ENCODE data around the gene F11R.
"Not testable (repeated sequence)": the region's sequence is repeated elsewhere in the genome, so short reads cannot be mapped to it uniquely, and the experiment has no call there.

The F11R gene

DNA sequence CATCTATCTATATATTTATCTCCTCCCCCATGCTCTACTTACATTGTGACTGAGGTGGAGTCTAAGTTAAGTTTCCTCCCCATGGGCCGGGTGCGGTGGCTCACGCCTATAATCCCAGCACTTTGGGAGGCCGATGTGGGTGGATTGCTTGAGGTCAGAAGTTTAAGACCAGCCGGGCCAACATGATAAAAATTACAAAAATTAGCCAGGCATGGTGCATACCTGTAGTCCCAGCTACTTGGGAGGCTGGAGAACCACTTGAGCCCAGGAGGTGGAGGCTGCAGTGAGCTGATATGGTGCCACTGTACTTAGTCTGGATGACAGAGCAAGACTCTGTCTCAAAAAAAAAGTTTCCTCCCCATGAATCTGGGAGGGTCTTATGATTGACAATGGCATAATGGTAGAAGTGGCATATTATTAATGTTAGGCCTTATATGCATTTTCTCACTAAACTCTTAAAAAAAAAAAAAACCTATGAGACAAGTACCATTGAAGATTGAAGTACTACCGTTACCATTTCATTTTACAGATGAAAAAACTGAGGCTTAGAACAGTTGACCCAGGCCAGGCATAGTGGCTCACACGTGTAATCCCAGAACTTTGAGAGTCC lies 11.2 kb downstream of the F11R start:
- no peak for DNase-seq

DNA sequence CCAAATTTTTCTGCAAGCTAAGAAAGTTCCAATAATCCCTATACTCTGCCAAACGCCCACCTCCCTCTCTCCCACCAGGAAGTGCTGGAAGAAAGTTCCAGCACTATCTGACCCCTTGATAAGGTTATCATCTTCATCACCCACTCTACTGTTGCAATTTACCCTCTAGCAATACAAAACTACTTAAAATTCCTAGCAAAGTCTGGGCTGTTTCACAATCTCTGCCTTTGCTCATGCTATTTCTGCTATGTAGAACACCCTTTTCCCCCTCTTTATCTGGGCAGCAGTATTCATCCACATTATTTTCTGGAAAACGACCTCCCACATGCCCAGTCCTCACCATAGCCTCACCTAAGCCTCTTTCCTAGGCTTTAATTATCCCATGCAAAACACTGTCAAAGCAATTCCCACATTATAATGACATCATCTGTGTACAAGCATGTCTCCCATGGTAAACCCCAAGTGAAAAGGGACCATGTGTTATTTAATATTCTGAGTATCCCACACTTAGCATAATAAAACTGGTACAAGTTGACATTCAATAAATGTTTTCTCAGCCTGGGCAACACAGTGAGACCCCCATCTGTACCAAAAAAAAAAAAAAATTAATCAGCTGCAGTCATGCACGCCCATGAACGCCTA lies 12.0 kb downstream of the F11R start:
- no peak for DNase-seq

DNA sequence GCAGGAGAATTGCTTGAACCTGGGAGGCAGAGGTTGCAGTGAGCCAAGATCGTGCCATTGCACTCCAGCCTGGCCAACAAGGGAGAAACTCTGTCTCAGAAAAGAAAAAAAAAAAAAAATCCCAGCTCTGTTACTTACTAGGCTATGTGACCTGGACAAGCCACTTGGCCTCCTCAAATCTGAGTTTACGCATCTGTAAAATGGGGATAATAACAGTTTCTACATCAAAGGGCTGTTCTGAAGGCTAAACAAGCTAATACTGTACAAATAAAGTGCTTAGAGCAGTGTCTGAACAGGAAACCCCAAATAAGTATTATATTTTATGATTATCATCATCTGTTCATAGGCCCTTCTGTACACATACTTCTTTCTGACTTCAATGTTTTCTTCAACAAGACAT lies 13.6 kb downstream of the F11R start:
- DNase-seq, result no peak

DNA sequence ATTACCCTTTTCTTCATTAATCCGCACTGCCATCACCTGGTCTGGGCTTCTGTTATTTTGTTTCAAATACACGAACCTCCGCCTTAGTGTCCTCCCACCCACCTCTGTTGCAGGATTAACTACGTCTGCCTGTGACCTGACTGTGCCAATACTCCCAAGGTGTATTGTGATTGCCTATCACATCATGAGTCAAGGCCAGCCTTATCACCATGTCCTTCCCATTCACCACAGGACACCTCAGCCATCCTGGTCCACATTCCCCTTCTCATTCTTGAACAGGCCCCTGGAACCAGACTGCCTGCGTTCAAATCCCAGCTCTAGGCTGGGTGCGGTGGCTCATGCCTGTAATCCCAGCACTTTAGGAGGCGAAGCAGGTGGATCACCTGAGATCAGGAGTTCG lies 14.4 kb downstream of the F11R start:
- DNase-seq, result no peak

DNA sequence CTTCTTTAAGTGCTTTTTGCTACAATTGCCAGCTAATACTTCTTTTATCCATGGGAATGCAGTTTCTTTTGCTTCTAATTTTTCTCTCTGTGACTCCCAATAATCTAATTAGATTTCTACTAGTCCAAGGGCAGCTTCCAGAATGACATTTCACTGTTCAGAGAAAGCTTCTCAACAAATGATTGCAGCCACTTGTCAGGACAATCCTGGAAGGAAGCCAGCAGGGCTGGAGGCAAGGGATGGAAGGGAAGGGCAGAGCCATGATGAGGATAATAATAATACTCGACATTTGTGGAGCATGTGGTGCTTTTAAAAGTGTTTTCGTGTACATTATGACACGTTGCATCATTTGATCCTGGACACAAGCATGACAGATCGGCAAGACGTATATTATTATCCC lies 19.4 kb downstream of the F11R start:
- DNase-seq, result no peak

DNA sequence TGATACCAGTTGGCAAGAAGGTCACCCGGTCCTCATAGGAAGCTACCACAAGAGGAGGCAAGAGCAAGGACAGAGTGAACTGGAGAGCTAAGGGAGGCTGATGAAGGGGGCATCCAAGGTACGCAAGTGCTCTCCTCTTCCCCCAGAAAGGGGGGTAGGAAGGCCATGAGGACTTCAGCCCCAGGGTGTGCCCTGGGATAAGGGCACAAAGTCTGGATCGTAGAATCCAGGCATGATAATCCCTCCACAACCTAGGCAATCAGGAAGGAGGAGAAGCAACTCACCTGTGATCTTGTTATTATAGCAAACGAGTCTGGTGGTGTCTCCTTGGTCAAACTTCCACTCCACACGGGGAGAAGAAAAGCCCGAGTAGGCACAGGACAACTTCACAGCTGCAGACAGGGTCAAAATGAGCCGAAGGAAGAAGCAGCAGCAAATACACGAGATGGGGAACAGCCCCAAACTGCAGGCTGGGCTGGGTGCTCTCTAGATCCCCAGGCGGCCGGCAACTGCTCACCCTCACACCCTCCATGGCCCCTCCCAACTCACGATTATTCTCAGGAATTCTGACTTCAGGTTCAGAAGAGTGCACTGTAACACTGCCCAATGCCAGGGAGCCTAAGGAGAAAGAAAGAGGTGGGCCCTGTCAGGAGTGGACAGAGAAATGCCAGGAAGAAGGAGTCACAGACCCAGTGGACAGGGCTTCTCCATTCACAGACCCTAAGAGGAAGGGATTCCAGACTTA lies 20.0 kb downstream of the F11R start:
- no peak for DNase-seq

DNA sequence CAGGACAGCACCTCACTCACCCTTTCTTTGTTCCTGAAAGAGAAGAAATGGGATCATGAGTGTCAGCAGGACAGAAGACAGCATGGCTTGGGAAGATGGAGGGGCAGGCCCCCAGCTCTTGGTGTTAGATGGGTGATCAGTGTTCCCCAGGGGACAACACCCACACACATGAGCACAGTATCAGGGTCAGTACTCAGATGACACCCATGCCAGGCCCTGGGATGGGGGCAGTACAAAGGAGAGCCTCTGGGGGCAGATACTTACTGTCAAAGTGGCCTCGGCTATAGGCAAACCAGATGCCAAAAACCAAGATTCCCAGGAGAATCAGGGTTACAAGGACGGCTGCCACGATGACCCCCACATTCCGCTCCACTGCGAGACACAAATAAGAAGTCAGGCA lies 21.6 kb downstream of the F11R start:
- no peak for DNase-seq

DNA sequence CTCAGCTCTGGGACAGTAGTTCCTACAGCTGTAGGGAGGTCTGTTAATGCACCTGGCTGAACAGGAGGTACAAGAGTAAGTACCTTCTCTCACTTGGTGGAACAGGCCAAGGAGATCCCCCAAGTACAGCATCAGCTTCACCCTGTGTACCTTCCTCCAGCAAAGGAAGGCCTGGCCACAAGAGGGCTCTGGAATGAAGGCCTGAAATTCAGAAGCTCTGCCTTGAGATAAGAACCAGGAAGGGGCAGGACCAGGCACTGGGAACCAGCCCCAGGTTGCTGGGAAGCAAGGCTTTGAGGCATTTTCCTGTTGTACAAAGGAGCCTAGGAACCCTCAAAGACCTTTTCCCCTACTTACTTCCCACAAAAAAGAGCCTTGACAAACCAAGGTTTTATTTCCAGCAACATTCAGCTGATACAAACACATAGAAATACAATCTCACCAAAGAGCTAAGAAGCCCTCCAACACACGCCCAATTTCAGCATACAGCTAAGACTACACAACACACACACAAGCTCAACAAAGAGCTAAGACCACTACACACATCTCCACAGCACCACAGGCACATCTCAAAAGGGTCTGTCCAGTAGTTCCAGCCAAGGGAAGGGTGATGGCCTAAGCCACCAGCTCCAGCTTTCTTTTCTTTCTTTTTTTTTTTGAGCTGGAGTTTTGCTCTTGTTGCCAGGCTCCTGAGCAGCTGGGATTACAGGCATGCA lies 23.5 kb downstream of the F11R start:
- DNase-seq, result peak; percentile 50

DNA sequence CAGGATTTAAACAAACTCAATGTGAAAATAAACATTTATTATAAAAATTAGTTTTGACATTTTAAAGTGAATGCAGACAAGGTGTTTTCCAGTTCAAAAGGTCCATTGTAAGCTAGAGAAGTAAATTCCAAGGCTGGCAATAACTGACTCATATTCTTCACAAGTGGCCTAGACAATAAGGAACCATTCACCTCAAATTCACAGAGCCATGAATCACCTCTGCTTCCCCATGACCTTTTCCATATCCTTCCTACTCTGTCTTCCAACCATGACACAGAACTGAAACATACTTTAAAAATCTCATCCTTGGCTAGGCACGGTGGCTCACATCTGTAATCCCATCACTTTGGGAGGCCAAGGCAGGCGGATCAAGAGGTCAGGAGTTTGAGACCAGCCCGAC lies 24.8 kb downstream of the F11R start:
- DNase-seq, result no peak

DNA sequence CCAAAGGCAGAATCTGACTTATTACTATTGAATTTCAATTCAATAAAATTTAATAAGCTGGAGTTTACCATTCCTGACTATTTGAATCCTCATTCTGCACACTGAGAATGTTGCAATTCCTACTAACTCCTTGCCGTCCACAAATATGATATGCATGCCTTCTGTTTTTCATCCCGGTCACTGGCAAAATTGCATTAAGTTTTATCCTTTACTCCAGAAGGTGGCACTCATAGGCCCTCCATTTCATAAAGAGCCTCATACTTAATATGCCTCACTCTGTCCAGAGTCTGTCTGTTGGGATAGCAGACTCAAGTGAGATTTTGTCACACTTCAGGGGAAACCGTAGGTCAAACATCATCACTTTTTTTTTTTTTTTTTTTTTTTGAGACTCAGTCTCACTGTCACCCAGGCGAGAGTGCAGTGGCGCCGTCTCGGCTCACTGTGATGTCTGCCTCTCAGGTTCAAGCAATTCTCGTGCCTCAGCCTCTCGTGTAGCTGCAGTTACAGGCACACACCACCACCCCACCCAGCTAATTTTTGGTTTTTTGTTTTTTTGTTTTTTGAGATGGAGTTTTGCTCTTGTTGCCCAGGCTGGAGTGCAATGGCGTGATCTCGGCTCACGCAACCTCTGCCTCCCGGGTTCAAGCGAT lies 27.3 kb downstream of the F11R start:
- peak; percentile 18 for DNase-seq

DNA sequence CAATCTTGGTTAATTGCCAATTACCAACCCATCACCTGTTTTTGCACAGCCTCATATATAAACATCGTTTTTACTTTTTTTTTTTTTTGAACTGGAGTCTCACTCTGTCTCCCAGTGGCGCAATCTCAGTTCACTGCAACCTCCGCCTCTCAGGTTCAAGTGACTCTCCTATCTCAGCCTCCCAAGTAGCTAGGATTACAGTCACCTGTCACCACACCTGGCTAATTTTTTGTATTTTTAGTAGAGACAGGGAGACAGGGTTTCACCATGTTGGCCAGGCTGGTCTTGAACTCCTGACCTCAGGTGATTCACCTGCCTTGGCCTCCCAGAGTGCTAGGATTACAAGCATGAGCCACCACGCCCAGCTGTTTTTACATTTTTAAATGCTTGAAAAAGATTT lies 28.9 kb downstream of the F11R start:
- DNase-seq, result not testable (repeated sequence)

DNA sequence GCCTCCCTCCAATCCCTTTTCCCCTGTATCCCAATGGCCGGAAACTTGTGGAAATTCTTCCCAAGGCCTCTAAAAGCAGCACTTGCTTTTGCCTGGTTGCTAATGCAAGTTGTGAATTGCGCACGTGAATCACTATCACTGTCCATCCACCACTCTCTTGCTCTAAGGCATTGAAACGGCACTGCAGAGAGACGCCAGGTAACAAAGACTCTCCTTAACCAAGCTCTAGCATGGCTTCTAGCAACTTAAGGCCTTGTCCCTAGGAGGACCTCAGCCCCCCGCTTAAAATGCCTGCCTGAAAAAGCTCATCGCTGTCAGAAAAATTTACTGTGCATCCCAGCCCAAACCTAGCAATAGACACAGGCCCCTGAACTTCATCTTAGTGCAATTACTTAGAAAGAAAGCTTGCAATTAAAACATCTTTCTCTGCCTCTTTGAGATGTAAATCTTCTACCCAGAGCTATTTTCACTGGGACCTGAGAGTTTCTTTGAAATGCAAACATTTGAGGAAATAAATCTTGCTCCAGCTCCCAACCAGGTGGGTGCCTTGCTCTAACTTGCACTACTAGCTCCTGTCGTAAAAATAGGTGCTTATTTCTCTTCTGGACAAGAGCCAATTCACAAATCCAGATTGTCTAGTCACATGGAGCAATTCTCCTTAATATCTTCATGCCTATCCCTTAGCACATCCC lies 33.4 kb downstream of the F11R start:
- DNase-seq, result no peak

DNA sequence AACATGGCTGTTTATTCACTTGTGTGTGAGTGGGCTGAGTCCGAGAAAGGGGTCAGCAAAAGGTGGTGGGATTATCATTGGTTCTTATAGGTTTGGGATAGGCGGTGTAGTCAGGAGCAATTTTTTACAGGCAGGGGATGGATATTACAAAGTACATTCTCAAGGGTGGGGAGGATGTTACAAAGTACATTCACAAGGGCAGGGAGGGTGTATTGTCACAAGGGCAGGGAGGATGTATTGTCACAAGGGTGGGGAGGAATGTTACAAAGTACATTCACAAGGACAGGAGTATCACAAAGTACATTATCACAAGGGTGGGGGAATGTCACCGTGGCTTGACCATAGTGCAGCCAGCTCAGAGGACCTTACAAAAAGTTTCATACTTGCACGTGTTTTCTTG lies 35.2 kb downstream of the F11R start:
- no peak for DNase-seq

DNA sequence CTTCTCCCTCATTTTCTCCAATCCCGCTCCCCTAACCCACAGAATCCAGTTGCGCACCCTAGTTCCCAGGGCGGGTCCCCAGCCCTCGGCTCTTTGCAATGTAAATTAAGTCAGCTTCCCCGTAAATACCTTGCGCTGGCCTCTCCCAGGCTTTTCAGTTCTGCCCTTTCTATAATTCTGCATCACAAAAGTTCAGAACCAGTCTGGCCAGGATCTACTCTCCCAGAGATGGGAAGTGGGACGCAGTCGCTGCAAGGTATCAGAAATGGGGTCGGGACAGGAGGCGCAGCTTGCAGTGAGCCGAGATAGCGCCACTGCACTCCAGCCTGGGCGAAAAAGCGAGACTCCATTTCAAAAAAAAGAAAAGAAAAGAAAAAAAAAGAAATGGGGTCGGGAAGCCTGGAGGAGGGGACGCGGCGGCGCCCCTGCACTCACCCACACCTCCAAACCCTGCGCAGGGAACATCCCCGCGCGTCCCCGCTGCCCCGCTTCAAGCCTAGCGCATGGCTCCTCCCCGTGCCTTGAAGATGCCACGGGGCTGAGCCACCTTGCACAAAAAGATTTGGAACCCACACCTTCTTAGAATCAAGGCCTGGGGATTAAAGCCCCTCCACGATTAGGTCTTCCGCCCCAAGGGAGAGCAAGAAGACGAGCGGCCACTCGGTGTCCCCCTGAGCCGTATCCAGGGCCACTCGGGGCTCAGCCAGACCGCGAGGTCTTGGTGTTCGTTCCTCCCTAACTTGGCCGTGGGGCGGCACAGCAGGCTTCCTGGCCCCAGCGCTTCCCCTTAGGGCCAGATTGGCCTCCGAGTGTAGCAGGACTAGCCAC lies 39.2 kb downstream of the F11R start:
- no peak for DNase-seq

DNA sequence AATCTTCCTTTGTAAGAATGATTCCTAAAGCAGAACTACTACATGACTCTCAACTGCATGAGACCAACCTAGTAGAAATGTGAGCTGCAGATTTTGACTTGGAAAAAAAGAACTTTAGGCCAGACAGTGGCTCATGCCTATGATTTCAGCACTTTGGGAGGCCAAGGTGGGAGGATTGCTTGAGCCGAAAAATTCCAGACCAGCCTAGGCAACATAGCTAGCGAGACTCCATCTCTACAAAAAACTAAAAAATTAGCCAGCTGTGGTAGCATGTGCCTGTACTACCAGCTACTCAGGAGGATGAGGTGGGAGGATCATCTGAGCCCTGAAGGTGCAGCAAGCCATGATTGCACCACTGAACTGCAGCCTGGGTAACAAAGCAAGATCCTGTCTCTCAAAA lies 41.7 kb downstream of the F11R start:
- DNase-seq, result no peak

DNA sequence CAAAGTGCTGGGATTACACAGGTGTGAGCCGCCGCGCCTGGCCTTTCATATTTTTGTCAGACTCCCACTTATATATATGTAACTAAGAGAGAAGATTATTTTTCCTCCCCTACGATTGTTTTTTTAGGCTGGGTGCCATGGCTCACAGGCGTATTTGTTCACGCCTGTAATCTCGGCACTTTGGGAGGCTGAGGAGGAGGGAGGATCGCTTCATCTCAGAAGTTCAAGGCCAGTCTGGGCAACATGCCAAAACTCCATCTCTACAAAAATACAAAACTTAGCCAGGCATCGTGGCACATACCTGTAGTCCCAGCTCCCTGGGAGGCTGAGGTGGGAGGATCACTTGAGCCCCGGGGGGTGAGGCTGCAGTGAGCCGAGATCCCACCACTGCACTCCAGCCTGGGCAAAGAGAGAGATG lies 42.4 kb downstream of the F11R start:
- no peak for DNase-seq

DNA sequence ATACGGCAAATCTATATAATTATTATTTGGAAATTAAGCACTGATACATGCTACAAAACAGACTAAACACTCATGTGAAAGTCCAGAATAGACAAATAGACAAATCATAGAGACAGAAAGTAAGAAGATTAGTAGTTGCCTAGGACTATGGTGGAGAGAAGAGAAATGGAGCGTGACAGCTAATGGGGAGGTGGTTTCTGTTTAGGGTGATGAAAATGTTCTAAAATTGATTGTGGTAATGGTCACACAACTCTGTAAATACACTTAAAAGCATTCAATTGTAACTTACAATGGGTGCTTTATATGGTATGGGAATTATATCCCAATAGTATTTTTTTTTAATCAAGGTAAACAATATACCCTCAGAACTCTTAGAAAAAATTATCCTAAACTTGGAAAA lies 45.9 kb downstream of the F11R start:
- DNase-seq, result no peak

DNA sequence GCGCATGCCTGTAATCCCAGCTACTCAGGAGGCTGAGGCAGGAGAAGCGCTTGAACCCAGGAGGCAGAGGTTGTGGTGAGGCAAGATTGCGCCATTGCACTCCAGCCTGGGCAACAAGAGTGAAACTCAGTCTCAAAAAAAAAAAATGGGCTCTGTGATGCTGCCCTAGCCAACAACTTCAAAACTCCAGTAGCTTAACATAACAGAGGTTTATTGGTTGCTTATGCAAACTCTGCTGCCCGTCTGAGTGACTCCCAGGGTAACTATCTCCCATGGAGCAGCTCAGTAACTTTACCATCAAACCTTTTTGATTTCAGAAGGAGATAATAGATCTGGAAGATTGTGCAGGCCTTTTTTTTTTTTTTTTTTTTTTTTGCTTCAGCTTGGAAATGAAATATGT lies 47.5 kb downstream of the F11R start:
- no peak for DNase-seq

DNA sequence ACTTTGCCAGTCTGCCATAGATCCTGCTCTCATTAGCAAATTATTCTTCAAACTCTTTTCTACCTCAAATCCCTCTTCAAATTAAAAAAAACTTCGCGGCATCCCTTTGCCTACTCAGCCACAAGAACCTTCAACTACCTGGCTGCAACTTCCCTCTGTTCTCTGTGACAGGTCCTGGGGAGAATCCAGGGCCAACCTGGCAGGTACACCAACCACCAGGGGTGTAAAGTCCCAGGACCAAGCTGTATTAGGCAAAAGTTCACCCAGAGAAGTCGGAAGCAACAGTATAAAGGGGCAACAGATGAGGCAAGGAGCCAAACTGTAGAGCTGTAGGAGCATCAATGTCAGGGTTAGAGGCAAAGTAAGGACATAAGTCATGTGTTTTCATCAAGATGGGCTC lies 48.0 kb downstream of the F11R start:
- no peak for DNase-seq

DNA sequence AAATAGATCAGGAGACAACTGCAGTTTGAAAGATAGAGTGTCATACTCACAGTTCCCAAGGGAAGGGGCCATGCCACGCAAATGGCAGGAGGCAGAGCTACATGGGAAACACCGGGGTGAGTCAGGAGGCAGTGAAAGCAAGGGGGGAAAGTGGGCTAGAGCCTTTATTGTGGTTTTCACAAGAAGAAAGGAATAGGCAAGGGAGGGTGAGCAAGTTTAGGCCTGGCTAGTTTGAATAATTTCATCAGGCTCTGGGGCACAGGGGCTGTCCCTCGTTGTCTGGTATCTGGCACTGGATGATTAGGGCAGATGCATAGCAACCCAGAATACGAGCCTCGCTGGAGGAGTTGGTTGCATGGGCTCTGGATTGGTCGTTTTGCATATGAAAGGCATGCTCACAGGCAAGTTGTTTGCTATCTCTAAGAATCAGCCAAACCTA lies 49.3 kb downstream of the F11R start:
- DNase-seq, result peak; percentile 37

DNA sequence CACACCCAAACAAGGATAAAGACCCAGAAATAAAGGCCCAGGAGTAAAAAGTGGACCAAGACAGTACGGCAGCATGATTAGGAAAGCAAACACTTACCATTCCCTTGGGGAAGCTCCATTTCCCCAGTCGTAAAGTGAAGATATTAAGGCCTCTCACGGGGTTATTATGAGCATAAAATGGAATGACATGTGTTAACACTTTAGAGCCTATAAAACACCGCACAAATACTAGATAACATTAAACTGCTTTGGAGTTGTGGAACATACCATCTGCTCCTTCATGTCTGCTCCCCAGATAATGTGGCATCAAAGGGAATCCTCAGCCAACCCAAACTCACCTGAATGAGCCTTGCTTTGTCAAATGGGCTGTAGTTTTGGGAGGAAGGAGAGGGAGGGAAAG lies 57.4 kb downstream of the F11R start:
- DNase-seq, result no peak

DNA sequence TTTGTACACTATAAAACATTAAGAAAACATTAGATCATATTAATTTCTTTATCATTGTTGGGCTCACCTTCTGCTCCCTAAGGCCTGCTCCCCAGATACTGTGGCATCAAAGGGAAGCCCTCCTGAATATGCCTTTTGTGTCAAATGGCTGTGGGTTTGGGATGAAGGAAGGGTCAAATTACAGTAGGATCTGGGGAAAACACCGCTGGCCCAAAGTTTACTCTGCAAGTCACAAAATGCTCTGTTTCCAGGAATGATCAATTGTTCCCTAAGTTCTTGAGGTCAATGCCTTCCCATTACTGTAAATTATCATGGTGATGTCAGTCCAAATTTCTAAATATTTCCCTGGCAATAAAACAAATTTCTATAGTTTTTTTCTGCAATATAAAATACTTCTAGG lies 59.5 kb downstream of the F11R start:
- no peak for DNase-seq

Data from activated CD4-positive, alpha-beta T cell treated with anti-CD3 and anti-CD28 coated beads, Interleukin-10, Interleukin-2, amounts not matched to agents 100 ng/mL and 50 ng/mL, durations not matched to agents 16 hours and 8 hours (primary cell).